DND-41 (cell line): ENCODE measurements around the gene ZNF580.

ENCODE experiments used
- ATAC-seq: fragments of 200-7000 bp; cut with Tn5 transposase; 3 replicates; pipeline ENCODE4 v1.9.1; 2021; ENCODE audit warnings: low read depth; ENCODE audit not compliant: insufficient read depth
- DNase-seq: peaks from one replicate; pipeline ENCODE4 v3.0.0-alpha.2; 2020
- H2AFZ ChIP-seq: 2 replicates; pipeline ENCODE4 v1.6.0; 2012; ENCODE audit warnings: low read depth, low read length
- H3K27ac ChIP-seq: 2 replicates; pipeline ENCODE4 v1.5.1; 2012; ENCODE audit warnings: low read length, inconsistent platforms
- H3K27me3 ChIP-seq: fragments of 200-600 bp; sonication (generic); 2 replicates; pipeline ENCODE4 v1.6.0; 2012; ENCODE audit warnings: low read length, mild to moderate bottlenecking, inconsistent platforms; ENCODE audit not compliant: insufficient read depth, poor library complexity
- H3K36me3 ChIP-seq: 2 replicates; pipeline ENCODE4 v1.5.1; 2012; ENCODE audit warnings: low read length, inconsistent platforms; ENCODE audit not compliant: insufficient read depth
- H3K4me1 ChIP-seq: 2 replicates; pipeline ENCODE4 v1.5.1; 2012; ENCODE audit warnings: mild to moderate bottlenecking, low read length; ENCODE audit not compliant: insufficient read depth
- H3K4me2 ChIP-seq: 2 replicates; pipeline ENCODE4 v1.6.0; 2012; ENCODE audit warnings: mild to moderate bottlenecking, moderate library complexity, low read length, inconsistent platforms; ENCODE audit not compliant: insufficient read depth
- H3K4me3 ChIP-seq, 2 experiments: fragments of 200-600 bp in 1 of 2; shearing (Covaris generic) in 1 of 2; 2 replicates each; pipeline ENCODE4 v1.5.1; 2012 to 2016; ENCODE audit warnings: inconsistent platforms in 2 of 2, low read length in 2 of 2, mild to moderate bottlenecking in 2 of 2, low read depth in 1 of 2, moderate library complexity in 1 of 2
- H3K79me2 ChIP-seq: 2 replicates; pipeline ENCODE4 v1.6.0; 2012; ENCODE audit warnings: low read length, inconsistent platforms; ENCODE audit not compliant: insufficient read depth
- H3K9ac ChIP-seq: 2 replicates; pipeline ENCODE4 v1.6.0; 2012; ENCODE audit warnings: low read depth, mild to moderate bottlenecking, inconsistent platforms, low read length, moderate library complexity
- H3K9me3 ChIP-seq: 2 replicates; pipeline ENCODE4 v1.5.1; 2012; ENCODE audit warnings: low read length, moderate library complexity, mild to moderate bottlenecking, inconsistent platforms; ENCODE audit not compliant: insufficient read depth, severe bottlenecking
- H4K20me1 ChIP-seq: 2 replicates; pipeline ENCODE4 v1.6.0; 2012; ENCODE audit warnings: low read length; ENCODE audit not compliant: insufficient read depth
- CTCF ChIP-seq: IDR thresholded peaks from 2 replicates; pipeline ENCODE4 v1.5.1; 2012; ENCODE audit warnings: borderline replicate concordance, low read length, moderate library complexity, mild to moderate bottlenecking; ENCODE audit not compliant: poor library complexity, severe bottlenecking; ENCODE audit errors: extremely low read depth
- EZH2 ChIP-seq: IDR thresholded peaks from 3 replicates; pipeline ENCODE4 v1.6.1; 2012; ENCODE audit warnings: borderline replicate concordance, low read depth, mild to moderate bottlenecking, moderate library complexity, low read length, inconsistent platforms; ENCODE audit not compliant: severe bottlenecking

Gene ZNF580

GRCh38 chr19:55613396-55613795, 27.4 kb upstream of the ZNF580 start:
- Histone ChIP-seq H3K4me2 (no peak overlapping the region), H3K4me1 (peaks cover 2% of the 10 kb centered on the region; the same call in 1 of the 2 replicates), H3K79me2 (peaks cover 49% of the 10 kb centered on the region), H3K27ac (no peak overlapping the region), H4K20me1 (peaks cover 43% of the 10 kb centered on the region), H3K9ac (no peak overlapping the region), H2AFZ (no peak overlapping the region), H3K9me3 (no peaks in the 10 kb centered on the region), H3K4me3 (no peak overlapping the region), H3K36me3 (peaks cover 59% of the 10 kb centered on the region), H3K27me3 (no peaks in the 10 kb centered on the region)
- ATAC-seq, result no peak
- TF ChIP-seq CTCF, result no peak
- TF ChIP-seq EZH2, result no peak
- DNase-seq, result no peak

GRCh38 chr19:55613930-55614710, 26.7 kb upstream of the ZNF580 start:
- Histone ChIP-seq H3K79me2 (peaks cover 42% of the 10 kb centered on the region), H4K20me1 (peaks cover 38% of the 10 kb centered on the region), H3K27ac (no peak overlapping the region), H3K4me3 (no peak overlapping the region), H3K9ac (no peak overlapping the region), H3K9me3 (no peaks in the 10 kb centered on the region), H3K4me1 (no peaks in the 10 kb centered on the region), H3K36me3 (peaks cover 54% of the 10 kb centered on the region), H3K4me2 (no peak overlapping the region), H3K27me3 (no peaks in the 10 kb centered on the region), H2AFZ (no peak overlapping the region)
- no peak for ATAC-seq
- no peak for TF ChIP-seq CTCF
- no peak for DNase-seq

- H3K9ac ChIP-seq, result no peak overlapping the region
- peaks cover 34% of the 10 kb centered on the region for H3K79me2 ChIP-seq
- no peaks in the 10 kb centered on the region for H3K4me1 ChIP-seq
- H2AFZ ChIP-seq, result no peak overlapping the region
- H3K36me3 ChIP-seq, result peaks cover 46% of the 10 kb centered on the region
- no peaks in the 10 kb centered on the region for H3K9me3 ChIP-seq
- no peak overlapping the region for H3K4me3 ChIP-seq
- peaks cover 32% of the 10 kb centered on the region for H4K20me1 ChIP-seq
- no peak overlapping the region for H3K4me2 ChIP-seq
- DNase-seq (no peak), ATAC-seq (no peak)
- H3K27me3 ChIP-seq, result no peaks in the 10 kb centered on the region
- no peak overlapping the region for H3K27ac ChIP-seq
- TF ChIP-seq EZH2 (no peak), CTCF (no peak)
These were observed 25.9 kb upstream of the ZNF580 start for GRCh38 chr19:55614711-55615542.
